GM12878 (cell line): Measurements from ENCODE around the gene EFNA4. TPM values are rescaled to one million over a fixed set of nuclear protein-coding genes. Genes with fewer than 3 reads are reported as not detected.

ENCODE experiments used
- ATAC-seq: fragments of 200-7000 bp; cut with Tn5 transposase; 3 replicates; pipeline ENCODE4 v1.9.1; 2020; ENCODE audit warnings: mild to moderate bottlenecking, moderate library complexity
- BruUV-seq: library from RNA; stranded (reverse); fragments of 400-500 nt; replicated peaks from 2 replicates; lab custom pipeline; 2021; lab: Mats Ljungman, UMichigan
- CTCF ChIA-PET: fragments of 300-600 bp; sonication (Branson Sonifier 250); formaldehyde crosslinking; extraction: SDS; loops from one replicate; lab custom pipeline; 2021; ENCODE audit warnings: inconsistent platforms; lab: Yijun Ruan, JAX
- POLR2A ChIA-PET: fragments of 350-600 bp; formaldehyde crosslinking; extraction: SDS; loops from one replicate; lab custom pipeline; 2021; ENCODE audit warnings: inconsistent platforms; lab: Charles Lee
- RAD21 ChIA-PET: fragments of 300-600 bp; sonication (Branson Sonifier 250); formaldehyde crosslinking; loops from one replicate; lab custom pipeline; 2023; ENCODE audit warnings: antibody characterized with exemption; ENCODE audit not compliant: unreplicated experiment; lab: Charles Lee
- SMC1A ChIA-PET: fragments of 300-600 bp; sonication (Branson Sonifier 250); formaldehyde crosslinking; loops from one replicate; lab custom pipeline; 2023; ENCODE audit not compliant: unreplicated experiment, uncharacterized antibody; lab: Charles Lee
- DNase-seq: peaks from one replicate; pipeline ENCODE4 v3.0.0-alpha.2; 2011; ENCODE audit warnings: low read depth, low spot score
- FAIRE-seq: peaks from 3 replicates; lab custom pipeline; 2011; peaks lifted over from hg19 to GRCh38; lab: Jason Lieb, UNC
- H2AFZ ChIP-seq: 2 replicates; pipeline ENCODE4 v1.6.0; 2011; ENCODE audit warnings: low read depth, low read length, control low read depth; ENCODE audit not compliant: control insufficient read depth
- H3K27ac ChIP-seq: 2 replicates; pipeline ENCODE4 v1.5.1; 2011; ENCODE audit warnings: control low read depth; ENCODE audit not compliant: control insufficient read depth, insufficient read depth
- H3K27me3 ChIP-seq, 2 experiments: replicated peaks in 1 of 2; 2 replicates each; pipeline versions ENCODE4 v1.6.0 to v1.6.1; 2011; ENCODE audit warnings: low read length in 1 of 2; ENCODE audit not compliant: control insufficient read depth in 2 of 2, insufficient read depth in 2 of 2
- H3K36me3 ChIP-seq, 2 experiments: 2 replicates each; pipeline ENCODE4 v1.5.1; 2011; ENCODE audit warnings: low read length in 1 of 2; ENCODE audit not compliant: control insufficient read depth in 2 of 2, insufficient read depth in 2 of 2
- H3K4me1 ChIP-seq: 2 replicates; pipeline ENCODE4 v1.6.1; 2011; ENCODE audit warnings: mild to moderate bottlenecking, low read length, moderate library complexity, mixed read lengths; ENCODE audit not compliant: control insufficient read depth, insufficient read depth
- H3K4me2 ChIP-seq: 2 replicates; pipeline ENCODE4 v1.6.0; 2011; ENCODE audit warnings: control low read depth; ENCODE audit not compliant: control insufficient read depth, insufficient read depth
- H3K4me3 ChIP-seq: fragments of 200-600 bp; sonication (generic); 2 replicates; pipeline ENCODE4 v1.5.1; 2016
- H3K79me2 ChIP-seq: 2 replicates; pipeline ENCODE4 v1.6.0; 2011; ENCODE audit warnings: low read length; ENCODE audit not compliant: control insufficient read depth, insufficient read depth
- H3K9ac ChIP-seq: 2 replicates; pipeline ENCODE4 v1.8.0; 2011; ENCODE audit warnings: low read length, control low read depth, mixed read lengths; ENCODE audit not compliant: control insufficient read depth, insufficient read depth
- H3K9me3 ChIP-seq: replicated peaks from 3 replicates; pipeline ENCODE4 v1.5.1; 2011; ENCODE audit warnings: mild to moderate bottlenecking, low read length; ENCODE audit not compliant: control insufficient read depth, insufficient read depth
- H4K20me1 ChIP-seq: 2 replicates; pipeline ENCODE4 v1.6.0; 2011; ENCODE audit not compliant: control insufficient read depth, insufficient read depth
- BACH1 ChIP-seq: fragments of 450-650 bp; IDR thresholded peaks from 2 replicates; pipeline ENCODE4 v1.6.1; 2017; ENCODE audit warnings: mild to moderate bottlenecking, borderline replicate concordance
- BHLHE40 ChIP-seq, 2 experiments: fragments of 450-650 bp in 1 of 2; IDR thresholded peaks; 2 replicates each; pipeline ENCODE4 v1.6.1; 2011 to 2017; ENCODE audit warnings: low read depth in 2 of 2, borderline replicate concordance in 1 of 2, improper control_type of control experiment in 1 of 2, low read length in 1 of 2, mild to moderate bottlenecking in 1 of 2
- CBX3 ChIP-seq: fragments of 200-600 bp; sonication (generic); IDR thresholded peaks from 2 replicates; pipeline ENCODE4 v1.6.1; 2016; ENCODE audit warnings: low read depth, borderline replicate concordance
- JUNB ChIP-seq: IDR thresholded peaks from 2 replicates; pipeline ENCODE4 v1.6.1; 2016; ENCODE audit warnings: antibody characterized with exemption, mild to moderate bottlenecking
- SMAD1 ChIP-seq: fragments of 450-650 bp; IDR thresholded peaks from 2 replicates; pipeline ENCODE4 v1.6.1; 2018; ENCODE audit warnings: mild to moderate bottlenecking, low read depth; ENCODE audit not compliant: partially characterized antibody
- TCF3 ChIP-seq: IDR thresholded peaks from 2 replicates; pipeline ENCODE4 v1.6.1; 2012; ENCODE audit warnings: low read depth, mild to moderate bottlenecking, low read length, borderline replicate concordance; ENCODE audit not compliant: insufficient read depth
- YBX1 ChIP-seq: fragments of 450-650 bp; IDR thresholded peaks from 2 replicates; pipeline ENCODE4 v1.6.1; 2016; ENCODE audit warnings: antibody characterized with exemption
- ZNF207 ChIP-seq: fragments of 450-650 bp; IDR thresholded peaks from 2 replicates; pipeline ENCODE4 v1.6.1; 2014; ENCODE audit warnings: antibody characterized with exemption, mild to moderate bottlenecking, borderline replicate concordance
- ZNF622 ChIP-seq: fragments of 450-650 bp; IDR thresholded peaks from 2 replicates; pipeline ENCODE4 v1.6.1; 2017; ENCODE audit warnings: mild to moderate bottlenecking, inconsistent platforms
- WGBS: methylation state at CpG from one replicate; pipeline ENCODE4 v1.1.6; 2016; ENCODE audit warnings: low lambda C conversion rate; ENCODE audit not compliant: insufficient replicate concordance, insufficient coverage; ENCODE audit errors: missing lambda C conversion rate; 5-methylcytosine and 5-hydroxymethylcytosine counted together
- in situ Hi-C: fragments of 300-500 bp; cut with MboI; formaldehyde crosslinking; loops from 9 replicates; pipeline ENCODE4 v1.14.3; 2018; ENCODE audit warnings: mixed read lengths
- intact Hi-C: fragments of 100-400 bp; cut with micrococcal nuclease; formaldehyde crosslinking; loops from one replicate; pipeline ENCODE4 v1.14.2; 2022; ENCODE audit not compliant: unreplicated experiment
- polyA plus RNA-seq, 11 experiments: library from polyadenylated mRNA; depleted of rRNA in 4 of 11; unstranded in 6 of 11; stranded (reverse) in 5 of 11; fragments of >200 nt; fragmentation: Nextera tagmentation in 4 of 11; fragmentation: Illumina TruSeq in 1 of 11; extraction: Ambion mirVana in 4 of 11; extraction: Trizol in 1 of 11; gene quantifications; 1 replicate in 1 of 11; 2 replicates in 10 of 11; pipeline versions ENCODE4 v1.2.1 to v1.2.3, GENCODE V29; 2011 to 2016; ENCODE audit warnings: inconsistent platforms in 2 of 11, missing spikeins in 2 of 11, low read depth in 1 of 11
- total RNA-seq, 4 experiments: library from RNA; depleted of rRNA in 3 of 4; stranded (reverse); fragments of >200 nt in 3 of 4; fragmentation: Illumina TruSeq in 1 of 4; extraction: Trizol in 1 of 4; gene quantifications; 2 replicates each; pipeline versions ENCODE4 v1.2.1 to v1.2.3, GENCODE V29; 2013 to 2021
- TF ChIP-seq, protein P1 (sequence below): IDR thresholded peaks from 2 replicates; pipeline ENCODE4 v1.6.1; 2011; ENCODE audit warnings: borderline replicate concordance, low read depth, mild to moderate bottlenecking, moderate library complexity, low read length; ENCODE audit not compliant: insufficient read depth, poor library complexity, severe bottlenecking
- TF ChIP-seq, protein P2 (sequence below), 3 experiments: IDR thresholded peaks in 2 of 3; conservative IDR thresholded peaks in 1 of 3; 2 replicates each; pipeline ENCODE4 v1.5.1; 2011; ENCODE audit warnings: low read depth in 3 of 3, low read length in 3 of 3, mild to moderate bottlenecking in 3 of 3, control low read depth in 2 of 3, moderate library complexity in 2 of 3, inconsistent platforms in 1 of 3, mixed read lengths in 1 of 3; ENCODE audit not compliant: control insufficient read depth in 2 of 3, insufficient read depth in 1 of 3; ENCODE audit errors: extremely low read depth in 1 of 3
- TF ChIP-seq, protein P3 (sequence below): IDR thresholded peaks from 2 replicates; pipeline ENCODE4 v1.6.1; 2012; ENCODE audit warnings: low read depth, low read length, improper control_type of control experiment
- TF ChIP-seq, protein P4 (sequence below): fragments of 450-650 bp; IDR thresholded peaks from 2 replicates; pipeline ENCODE4 v1.6.1; 2016; ENCODE audit warnings: mild to moderate bottlenecking
- TF ChIP-seq, protein P5 (sequence below): IDR thresholded peaks from 2 replicates; pipeline ENCODE4 v1.6.1; 2011; ENCODE audit warnings: mild to moderate bottlenecking, low read depth, low read length, moderate library complexity; ENCODE audit not compliant: insufficient replicate concordance

Gene EFNA4
- total and polyA plus RNA-seq, 10 of the 15 experiments (the other 5 are each of a cell fraction or from before 2014, with no cell fraction given), result 0.52 to 14.1 (median 4.8) TPM

DNA sequence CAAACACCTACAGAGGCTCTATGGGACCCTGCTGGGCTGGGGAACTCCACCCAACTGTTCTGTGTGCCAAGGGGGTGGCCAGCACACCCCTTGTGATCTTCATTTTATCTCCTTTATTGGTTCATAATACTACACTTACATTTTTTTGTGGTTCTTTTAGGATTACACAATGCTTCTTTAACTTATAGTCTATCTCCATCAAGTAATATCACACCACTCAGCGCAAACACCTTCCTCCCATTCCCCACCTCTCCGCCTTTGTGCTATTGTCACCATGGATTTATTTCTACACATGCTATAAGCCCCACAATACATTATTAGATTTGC, 31.0 kb downstream of the EFNA4 start (continued):
- no peak for TF ChIP-seq BHLHE40 (IDR thresholded peaks at IDR 0.05; ENCODE audit: borderline replicate concordance in 1 of 2, low read depth in 2 of 2, low read length in 1 of 2)

DNA sequence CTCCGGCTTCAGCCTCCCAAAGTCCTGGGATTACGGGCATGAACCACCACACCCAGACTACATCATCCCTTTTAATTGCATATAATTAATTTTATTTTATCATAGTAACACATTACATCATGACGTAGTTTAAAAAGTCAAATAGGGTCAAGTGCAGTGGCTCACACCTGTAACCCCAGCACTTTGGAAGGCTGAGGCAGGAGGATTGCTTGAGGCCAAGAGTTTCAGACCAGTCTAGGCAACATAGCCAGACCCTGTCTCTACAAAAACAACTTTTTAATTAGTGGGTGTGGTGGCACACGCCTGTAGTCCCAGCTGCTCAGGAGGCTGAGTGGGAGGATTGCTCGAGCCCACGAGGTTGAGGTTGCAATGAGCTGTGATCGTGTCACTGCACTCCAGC, 35.8 kb downstream of the EFNA4 start:
- WGBS, result 25% methylated on average over 7 of the region's 7 CpGs
- no peak overlapping the region for H2AFZ ChIP-seq
- H4K20me1 ChIP-seq, result no peaks in the 10 kb centered on the region
- H3K79me2 ChIP-seq, result no peaks in the 10 kb centered on the region
- no peak overlapping the region for H3K4me3 ChIP-seq
- FAIRE-seq (no peak), ATAC-seq (no peak), DNase-seq (no peak)
- H3K36me3 ChIP-seq, result no peaks in the 10 kb centered on the region
- POLR2A ChIA-PET, result no interaction called here
- H3K9me3 ChIP-seq, result no peaks in the 10 kb centered on the region
- RAD21 ChIA-PET, result interaction anchor here (0.7 kb wide), 1 partner anchor 8 kb away, joined by 5 read pairs; no protein-coding TSS in a partner anchor
- no peak overlapping the region for H3K27ac ChIP-seq
- H3K4me1 ChIP-seq, result no peaks in the 10 kb centered on the region
- SMC1A ChIA-PET, result no interaction called here
- H3K4me2 ChIP-seq, result no peak overlapping the region
- no peaks in the 10 kb centered on the region for H3K27me3 ChIP-seq
- H3K9ac ChIP-seq, result no peak overlapping the region
- CTCF ChIA-PET, result interaction anchor here (1.6 to 6.6 kb wide), 5 partner anchors 9 to 74 kb away, joined by 3 to 89 read pairs (median 9); partner anchors contain the start of gene KRTCAP2
- intact Hi-C loops (no loop called here), in situ Hi-C loops (no loop called here)
- BruUV-seq, result no TSS peak
- TF ChIP-seq, protein P1, sequence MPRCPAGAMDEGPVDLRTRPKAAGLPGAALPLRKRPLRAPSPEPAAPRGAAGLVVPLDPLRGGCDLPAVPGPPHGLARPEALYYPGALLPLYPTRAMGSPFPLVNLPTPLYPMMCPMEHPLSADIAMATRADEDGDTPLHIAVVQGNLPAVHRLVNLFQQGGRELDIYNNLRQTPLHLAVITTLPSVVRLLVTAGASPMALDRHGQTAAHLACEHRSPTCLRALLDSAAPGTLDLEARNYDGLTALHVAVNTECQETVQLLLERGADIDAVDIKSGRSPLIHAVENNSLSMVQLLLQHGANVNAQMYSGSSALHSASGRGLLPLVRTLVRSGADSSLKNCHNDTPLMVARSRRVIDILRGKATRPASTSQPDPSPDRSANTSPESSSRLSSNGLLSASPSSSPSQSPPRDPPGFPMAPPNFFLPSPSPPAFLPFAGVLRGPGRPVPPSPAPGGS, result no peak
- TF ChIP-seq, protein P2, sequence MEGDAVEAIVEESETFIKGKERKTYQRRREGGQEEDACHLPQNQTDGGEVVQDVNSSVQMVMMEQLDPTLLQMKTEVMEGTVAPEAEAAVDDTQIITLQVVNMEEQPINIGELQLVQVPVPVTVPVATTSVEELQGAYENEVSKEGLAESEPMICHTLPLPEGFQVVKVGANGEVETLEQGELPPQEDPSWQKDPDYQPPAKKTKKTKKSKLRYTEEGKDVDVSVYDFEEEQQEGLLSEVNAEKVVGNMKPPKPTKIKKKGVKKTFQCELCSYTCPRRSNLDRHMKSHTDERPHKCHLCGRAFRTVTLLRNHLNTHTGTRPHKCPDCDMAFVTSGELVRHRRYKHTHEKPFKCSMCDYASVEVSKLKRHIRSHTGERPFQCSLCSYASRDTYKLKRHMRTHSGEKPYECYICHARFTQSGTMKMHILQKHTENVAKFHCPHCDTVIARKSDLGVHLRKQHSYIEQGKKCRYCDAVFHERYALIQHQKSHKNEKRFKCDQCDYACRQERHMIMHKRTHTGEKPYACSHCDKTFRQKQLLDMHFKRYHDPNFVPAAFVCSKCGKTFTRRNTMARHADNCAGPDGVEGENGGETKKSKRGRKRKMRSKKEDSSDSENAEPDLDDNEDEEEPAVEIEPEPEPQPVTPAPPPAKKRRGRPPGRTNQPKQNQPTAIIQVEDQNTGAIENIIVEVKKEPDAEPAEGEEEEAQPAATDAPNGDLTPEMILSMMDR (IDR thresholded peaks at IDR 0.05 in 2 of 3, conservative IDR thresholded peaks at IDR 0.05 in 1 of 3; ENCODE audit: control insufficient read depth in 2 of 3, extremely low read depth in 1 of 3, insufficient read depth in 1 of 3, low read depth in 3 of 3, low read length in 3 of 3), result no peak
- no peak for TF ChIP-seq JUNB
- TF ChIP-seq, protein P3, sequence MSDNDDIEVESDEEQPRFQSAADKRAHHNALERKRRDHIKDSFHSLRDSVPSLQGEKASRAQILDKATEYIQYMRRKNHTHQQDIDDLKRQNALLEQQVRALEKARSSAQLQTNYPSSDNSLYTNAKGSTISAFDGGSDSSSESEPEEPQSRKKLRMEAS, result no peak
- no peak for TF ChIP-seq ZNF622
- TF ChIP-seq ZNF207, result no peak
- TF ChIP-seq, protein P4, sequence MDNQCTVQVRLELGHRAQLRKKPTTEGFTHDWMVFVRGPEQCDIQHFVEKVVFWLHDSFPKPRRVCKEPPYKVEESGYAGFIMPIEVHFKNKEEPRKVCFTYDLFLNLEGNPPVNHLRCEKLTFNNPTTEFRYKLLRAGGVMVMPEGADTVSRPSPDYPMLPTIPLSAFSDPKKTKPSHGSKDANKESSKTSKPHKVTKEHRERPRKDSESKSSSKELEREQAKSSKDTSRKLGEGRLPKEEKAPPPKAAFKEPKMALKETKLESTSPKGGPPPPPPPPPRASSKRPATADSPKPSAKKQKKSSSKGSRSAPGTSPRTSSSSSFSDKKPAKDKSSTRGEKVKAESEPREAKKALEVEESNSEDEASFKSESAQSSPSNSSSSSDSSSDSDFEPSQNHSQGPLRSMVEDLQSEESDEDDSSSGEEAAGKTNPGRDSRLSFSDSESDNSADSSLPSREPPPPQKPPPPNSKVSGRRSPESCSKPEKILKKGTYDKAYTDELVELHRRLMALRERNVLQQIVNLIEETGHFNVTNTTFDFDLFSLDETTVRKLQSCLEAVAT, result no peak
- TF ChIP-seq TCF3, result no peak
- TF ChIP-seq, protein P5, sequence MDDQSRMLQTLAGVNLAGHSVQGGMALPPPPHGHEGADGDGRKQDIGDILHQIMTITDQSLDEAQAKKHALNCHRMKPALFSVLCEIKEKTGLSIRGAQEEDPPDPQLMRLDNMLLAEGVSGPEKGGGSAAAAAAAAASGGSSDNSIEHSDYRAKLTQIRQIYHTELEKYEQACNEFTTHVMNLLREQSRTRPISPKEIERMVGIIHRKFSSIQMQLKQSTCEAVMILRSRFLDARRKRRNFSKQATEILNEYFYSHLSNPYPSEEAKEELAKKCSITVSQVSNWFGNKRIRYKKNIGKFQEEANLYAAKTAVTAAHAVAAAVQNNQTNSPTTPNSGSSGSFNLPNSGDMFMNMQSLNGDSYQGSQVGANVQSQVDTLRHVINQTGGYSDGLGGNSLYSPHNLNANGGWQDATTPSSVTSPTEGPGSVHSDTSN, result no peak
- TF ChIP-seq YBX1, result no peak
- no peak for TF ChIP-seq CBX3
- TF ChIP-seq BACH1, result no peak
- TF ChIP-seq SMAD1, result no peak
